HepG2 (cell line): ENCODE results near the gene TMEFF2. TPM values are rescaled to one million over a fixed set of nuclear protein-coding genes. Genes with fewer than 3 reads are reported as not detected.

ENCODE experiments used
- ATAC-seq: fragments of 200-7000 bp; cut with Tn5 transposase; 3 replicates; pipeline ENCODE4 v1.9.1; 2020; ENCODE audit warnings: mild to moderate bottlenecking, moderate library complexity
- BruUV-seq: library from RNA; stranded (reverse); fragments of 400-500 nt; replicated peaks from 2 replicates; lab custom pipeline; 2021; lab: Mats Ljungman, UMichigan
- CTCF ChIA-PET: fragments of 300-600 bp; formaldehyde crosslinking; extraction: SDS; loops from one replicate; lab custom pipeline; 2021; ENCODE audit warnings: low total read pairs, inconsistent platforms, low intra/inter-chr PET ratio; lab: Yijun Ruan, JAX
- POLR2A ChIA-PET: fragments of 350-600 bp; sonication (Branson Sonifier 250); formaldehyde crosslinking; loops from one replicate; lab custom pipeline; 2020; ENCODE audit warnings: antibody characterized with exemption, inconsistent platforms; lab: Yijun Ruan, JAX
- DNase-seq: peaks from one replicate; pipeline ENCODE4 v3.0.0-alpha.2; 2015; ENCODE audit warnings: low spot score
- FAIRE-seq: peaks from 3 replicates; lab custom pipeline; 2011; peaks lifted over from hg19 to GRCh38; lab: Jason Lieb, UNC
- H2AFZ ChIP-seq: one replicate; pipeline ENCODE4 v1.6.1; 2011; ENCODE audit warnings: low read length, inconsistent platforms
- H3K27ac ChIP-seq: fragments of 300-600 bp; 3 replicates; pipeline ENCODE4 v1.8.0; 2011; ENCODE audit warnings: mixed run types, mild to moderate bottlenecking, mixed read lengths, low read length, inconsistent platforms; ENCODE audit not compliant: insufficient read depth; ENCODE audit errors: extremely low read length
- H3K27me3 ChIP-seq, 2 experiments: fragments of 200-600 bp in 1 of 2; 2 replicates in 1 of 2; 3 replicates in 1 of 2; pipeline versions ENCODE4 v1.6.0 to v1.8.0; 2011; ENCODE audit warnings: low read length in 2 of 2, mild to moderate bottlenecking in 2 of 2, moderate library complexity in 2 of 2, inconsistent platforms in 1 of 2; ENCODE audit not compliant: insufficient read depth in 2 of 2, control insufficient read depth in 1 of 2
- H3K36me3 ChIP-seq, 2 experiments: fragments of 200-600 bp in 1 of 2; replicated peaks in 1 of 2; 2 replicates in 1 of 2; 3 replicates in 1 of 2; pipeline versions ENCODE4 v1.5.1 to v1.8.0; 2011; ENCODE audit warnings: low read length in 2 of 2, inconsistent platforms in 1 of 2; ENCODE audit not compliant: insufficient read depth in 2 of 2, control insufficient read depth in 1 of 2
- H3K4me1 ChIP-seq: 2 replicates; pipeline ENCODE4 v1.5.1; 2012; ENCODE audit warnings: low read length, inconsistent platforms; ENCODE audit not compliant: insufficient read depth
- H3K4me2 ChIP-seq: 2 replicates; pipeline ENCODE4 v1.6.0; 2011; ENCODE audit warnings: low read depth, low read length, inconsistent platforms
- H3K4me3 ChIP-seq, 3 experiments: fragments of 200-600 bp in 1 of 3; sonication (generic), shearing (Covaris generic) in 1 of 3; replicated peaks in 1 of 3; 2 replicates each; pipeline ENCODE4 v1.5.1; 2011 to 2016; ENCODE audit warnings: low read length in 3 of 3, inconsistent platforms in 2 of 3, low read depth in 2 of 3, mild to moderate bottlenecking in 2 of 3, control low read depth in 1 of 3, mixed read lengths in 1 of 3; ENCODE audit not compliant: insufficient read depth in 1 of 3
- H3K79me2 ChIP-seq: one replicate; pipeline ENCODE4 v1.6.1; 2011; ENCODE audit warnings: low read length, inconsistent platforms; ENCODE audit not compliant: insufficient read depth
- H3K9ac ChIP-seq: 2 replicates; pipeline ENCODE4 v1.6.0; 2011; ENCODE audit warnings: mild to moderate bottlenecking, low read depth, low read length, inconsistent platforms; ENCODE audit not compliant: insufficient read depth
- H3K9me3 ChIP-seq: 2 replicates; pipeline ENCODE4 v1.5.1; 2012; ENCODE audit warnings: mild to moderate bottlenecking, low read length
- H4K20me1 ChIP-seq: 2 replicates; pipeline ENCODE4 v1.6.0; 2011; ENCODE audit warnings: inconsistent platforms, mild to moderate bottlenecking, low read length, moderate library complexity; ENCODE audit not compliant: insufficient read depth
- BCLAF1 ChIP-seq: fragments of 450-650 bp; IDR thresholded peaks from 2 replicates; pipeline ENCODE4 v1.6.1; 2017; ENCODE audit warnings: mild to moderate bottlenecking
- HHEX ChIP-seq: IDR thresholded peaks from 2 replicates; pipeline ENCODE4 v1.6.1; 2016; ENCODE audit warnings: control low read depth
- NR3C1 ChIP-seq: sonication (generic); formaldehyde crosslinking; IDR thresholded peaks from 2 replicates; pipeline ENCODE4 v1.4.0; 2020; ENCODE audit warnings: missing genetic modification reagents
- RFX3 ChIP-seq: IDR thresholded peaks from 2 replicates; pipeline ENCODE4 v1.6.1; 2016; ENCODE audit warnings: missing biosample characterization, missing genetic modification reagents
- RORA ChIP-seq: sonication (generic); formaldehyde crosslinking; IDR thresholded peaks from 2 replicates; pipeline ENCODE4 v1.5.0; 2020; ENCODE audit warnings: mild to moderate bottlenecking, missing genetic modification reagents, moderate library complexity
- SMARCC2 ChIP-seq: fragments of 450-650 bp; IDR thresholded peaks from 2 replicates; pipeline ENCODE4 v1.6.1; 2017; ENCODE audit warnings: antibody characterized with exemption, mild to moderate bottlenecking
- ZBTB14 ChIP-seq: sonication (generic); formaldehyde crosslinking; IDR thresholded peaks from 2 replicates; pipeline ENCODE4 v1.4.0; 2020; ENCODE audit warnings: missing genetic modification reagents
- ZNF124 ChIP-seq: sonication (generic); formaldehyde crosslinking; IDR thresholded peaks from 2 replicates; pipeline ENCODE4 v1.4.0; 2020; ENCODE audit warnings: missing genetic modification reagents
- ZNF160 ChIP-seq: sonication (generic); formaldehyde crosslinking; IDR thresholded peaks from 2 replicates; pipeline ENCODE4 v1.8.0; 2022; ENCODE audit warnings: mild to moderate bottlenecking, inconsistent platforms, missing genetic modification reagents
- ZNF235 ChIP-seq: sonication (generic); formaldehyde crosslinking; IDR thresholded peaks from 2 replicates; pipeline ENCODE4 v1.8.1; 2023; ENCODE audit warnings: mild to moderate bottlenecking, missing genetic modification reagents, borderline replicate concordance
- ZNF34 ChIP-seq: sonication (generic); formaldehyde crosslinking; IDR thresholded peaks from 2 replicates; pipeline ENCODE4 v1.4.0; 2020; ENCODE audit warnings: mild to moderate bottlenecking, missing genetic modification reagents, borderline replicate concordance
- WGBS: methylation state at CpG from one replicate; pipeline ENCODE4 v1.1.6; 2017; ENCODE audit warnings: low lambda C conversion rate; 5-methylcytosine and 5-hydroxymethylcytosine counted together
- in situ Hi-C: cut with HindIII; loops from 2 replicates; pipeline ENCODE4 v1.10.0; 2017; ENCODE audit warnings: low pct_unique_long_range_greater_than_20kb; ENCODE audit not compliant: extremely low pct_ligation_motif_present
- intact Hi-C: fragments of 100-400 bp; cut with micrococcal nuclease; formaldehyde crosslinking; loops from one replicate; pipeline ENCODE4 v1.10.0; 2022; ENCODE audit not compliant: unreplicated experiment
- polyA plus RNA-seq, 8 experiments: library from polyadenylated mRNA; depleted of rRNA in 3 of 8; stranded (reverse) in 7 of 8; unstranded in 1 of 8; fragments of >200 nt; fragmentation: Illumina TruSeq in 4 of 8; extraction: Trizol in 4 of 8; gene quantifications; 2 replicates each; pipeline versions ENCODE4 v1.2.1 to v1.2.3, GENCODE V29; 2011 to 2016; ENCODE audit warnings: low read depth in 4 of 8, missing spikeins in 1 of 8, mixed read lengths in 1 of 8; ENCODE audit not compliant: insufficient read depth in 1 of 8
- total RNA-seq, 5 experiments: library from RNA; depleted of rRNA; stranded (reverse); fragments of >200 nt; fragmentation: Illumina TruSeq; extraction: Trizol; gene quantifications; 2 replicates each; pipeline ENCODE4 v1.2.3, GENCODE V29; 2016; ENCODE audit warnings: low read depth in 1 of 5

Gene TMEFF2
- total and polyA plus RNA-seq, 2 of the 13 experiments (the other 11 are each of a cell fraction or from before 2014, with no cell fraction given) = not detected

- in situ Hi-C loops = no loop called here
- WGBS = 35% methylated on average over 2 of the region's 2 CpGs
- POLR2A ChIA-PET = no interaction called here
- no peaks in the 10 kb centered on the region for H3K9me3 ChIP-seq
- DNase-seq (no peak), ATAC-seq (no peak), FAIRE-seq (no peak)
- BruUV-seq = no TSS peak
- H3K27ac ChIP-seq = no peak overlapping the region
- peaks cover 8% of the 10 kb centered on the region for H3K4me1 ChIP-seq
- H3K4me3 ChIP-seq = no peak overlapping the region
- no peak overlapping the region for H2AFZ ChIP-seq
- no peaks in the 10 kb centered on the region for H4K20me1 ChIP-seq
- CTCF ChIA-PET = no interaction called here
- H3K79me2 ChIP-seq = no peaks in the 10 kb centered on the region
- TF ChIP-seq RORA (CRISPR knock-in tag) = no peak
- no peak for TF ChIP-seq BCLAF1
- TF ChIP-seq RFX3 (CRISPR knock-in tag) = no peak
- no peak for TF ChIP-seq ZNF34 (CRISPR knock-in tag)
- no peak for TF ChIP-seq ZNF124 (CRISPR knock-in tag)
- no peak for TF ChIP-seq SMARCC2
- TF ChIP-seq ZBTB14 = no peak
- no peak for TF ChIP-seq ZNF160 (CRISPR knock-in tag)
- TF ChIP-seq NR3C1 (CRISPR knock-in tag) = no peak
- TF ChIP-seq ZNF235 = no peak
- TF ChIP-seq HHEX = no peak
- no peaks in the 10 kb centered on the region for H3K36me3 ChIP-seq
- H3K9ac ChIP-seq = no peak overlapping the region
- no peaks in the 10 kb centered on the region for H3K27me3 ChIP-seq
- H3K4me2 ChIP-seq = no peak overlapping the region
- intact Hi-C loops = no loop called here
These were observed 252.0 kb downstream of the TMEFF2 start for GRCh38 chr2:191942739-191943103.
